ENCODE data around the gene PDCD11.

Gene PDCD11

GRCh38 chr10:103350175-103350516 lies 46.3 kb upstream of the PDCD11 start (continued):
- TF ChIP-seq, protein P1, sequence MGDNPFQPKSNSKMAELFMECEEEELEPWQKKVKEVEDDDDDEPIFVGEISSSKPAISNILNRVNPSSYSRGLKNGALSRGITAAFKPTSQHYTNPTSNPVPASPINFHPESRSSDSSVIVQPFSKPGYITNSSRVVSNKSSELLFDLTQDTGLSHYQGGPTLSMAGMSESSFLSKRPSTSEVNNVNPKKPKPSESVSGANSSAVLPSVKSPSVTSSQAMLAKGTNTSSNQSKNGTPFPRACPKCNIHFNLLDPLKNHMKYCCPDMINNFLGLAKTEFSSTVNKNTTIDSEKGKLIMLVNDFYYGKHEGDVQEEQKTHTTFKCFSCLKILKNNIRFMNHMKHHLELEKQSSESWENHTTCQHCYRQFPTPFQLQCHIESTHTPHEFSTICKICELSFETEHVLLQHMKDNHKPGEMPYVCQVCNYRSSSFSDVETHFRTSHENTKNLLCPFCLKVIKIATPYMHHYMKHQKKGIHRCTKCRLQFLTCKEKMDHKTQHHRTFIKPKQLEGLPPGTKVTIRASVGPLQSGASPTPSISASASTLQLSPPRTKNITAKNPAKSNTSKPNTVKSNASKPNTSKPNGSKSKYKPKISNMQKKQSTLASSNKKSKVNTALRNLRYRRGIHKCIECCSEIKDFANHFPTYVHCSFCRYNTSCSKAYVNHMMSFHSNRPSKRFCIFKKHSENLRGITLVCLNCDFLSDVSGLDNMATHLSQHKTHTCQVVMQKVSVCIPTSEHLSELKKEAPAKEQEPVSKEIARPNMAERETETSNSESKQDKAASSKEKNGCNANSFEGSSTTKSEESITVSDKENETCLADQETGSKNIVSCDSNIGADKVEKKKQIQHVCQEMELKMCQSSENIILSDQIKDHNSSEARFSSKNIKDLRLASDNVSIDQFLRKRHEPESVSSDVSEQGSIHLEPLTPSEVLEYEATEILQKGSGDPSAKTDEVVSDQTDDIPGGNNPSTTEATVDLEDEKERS (tag by site-specific recombination; IDR thresholded peaks at IDR 0.05) = peak; percentile 92
- TF ChIP-seq ZNF629 (tag by site-specific recombination; IDR thresholded peaks at IDR 0.05) (peak; percentile 22; the same call in 1 of the 2 replicates), ZNF221 (tag by site-specific recombination; IDR thresholded peaks at IDR 0.05; ENCODE audit: borderline replicate concordance) (no peak), ZNF394 (tag by site-specific recombination; IDR thresholded peaks at IDR 0.05; ENCODE audit: borderline replicate concordance) (peak; percentile 89), ZNF350 (tag by site-specific recombination; IDR thresholded peaks at IDR 0.05) (no peak), SCRT1 (tag by site-specific recombination; IDR thresholded peaks at IDR 0.05; ENCODE audit: borderline replicate concordance) (no peak), ZNF184 (tag by site-specific recombination; IDR thresholded peaks at IDR 0.05) (no peak), RBAK (tag by site-specific recombination; IDR thresholded peaks at IDR 0.05) (no peak), ZXDB (tag by site-specific recombination; IDR thresholded peaks at IDR 0.05) (peak; percentile 58; the same call in 1 of the 2 replicates), ZNF311 (tag by site-specific recombination; IDR thresholded peaks at IDR 0.05; ENCODE audit: borderline replicate concordance) (no peak), ZNF335 (tag by site-specific recombination; conservative IDR thresholded peaks at IDR 0.05) (peak; percentile 68), ZNF324 (tag by site-specific recombination; IDR thresholded peaks at IDR 0.05) (no peak), ZNF707 (tag by site-specific recombination; IDR thresholded peaks at IDR 0.05) (no peak)
- TF ChIP-seq, protein P2, sequence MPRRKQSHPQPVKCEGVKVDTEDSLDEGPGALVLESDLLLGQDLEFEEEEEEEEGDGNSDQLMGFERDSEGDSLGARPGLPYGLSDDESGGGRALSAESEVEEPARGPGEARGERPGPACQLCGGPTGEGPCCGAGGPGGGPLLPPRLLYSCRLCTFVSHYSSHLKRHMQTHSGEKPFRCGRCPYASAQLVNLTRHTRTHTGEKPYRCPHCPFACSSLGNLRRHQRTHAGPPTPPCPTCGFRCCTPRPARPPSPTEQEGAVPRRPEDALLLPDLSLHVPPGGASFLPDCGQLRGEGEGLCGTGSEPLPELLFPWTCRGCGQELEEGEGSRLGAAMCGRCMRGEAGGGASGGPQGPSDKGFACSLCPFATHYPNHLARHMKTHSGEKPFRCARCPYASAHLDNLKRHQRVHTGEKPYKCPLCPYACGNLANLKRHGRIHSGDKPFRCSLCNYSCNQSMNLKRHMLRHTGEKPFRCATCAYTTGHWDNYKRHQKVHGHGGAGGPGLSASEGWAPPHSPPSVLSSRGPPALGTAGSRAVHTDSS (tag by site-specific recombination; IDR thresholded peaks at IDR 0.05) = no peak
- TF ChIP-seq, protein P3, sequence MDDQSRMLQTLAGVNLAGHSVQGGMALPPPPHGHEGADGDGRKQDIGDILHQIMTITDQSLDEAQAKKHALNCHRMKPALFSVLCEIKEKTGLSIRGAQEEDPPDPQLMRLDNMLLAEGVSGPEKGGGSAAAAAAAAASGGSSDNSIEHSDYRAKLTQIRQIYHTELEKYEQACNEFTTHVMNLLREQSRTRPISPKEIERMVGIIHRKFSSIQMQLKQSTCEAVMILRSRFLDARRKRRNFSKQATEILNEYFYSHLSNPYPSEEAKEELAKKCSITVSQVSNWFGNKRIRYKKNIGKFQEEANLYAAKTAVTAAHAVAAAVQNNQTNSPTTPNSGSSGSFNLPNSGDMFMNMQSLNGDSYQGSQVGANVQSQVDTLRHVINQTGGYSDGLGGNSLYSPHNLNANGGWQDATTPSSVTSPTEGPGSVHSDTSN (CRISPR knock-in tag; IDR thresholded peaks at IDR 0.05) = no peak
- TF ChIP-seq, protein P4, sequence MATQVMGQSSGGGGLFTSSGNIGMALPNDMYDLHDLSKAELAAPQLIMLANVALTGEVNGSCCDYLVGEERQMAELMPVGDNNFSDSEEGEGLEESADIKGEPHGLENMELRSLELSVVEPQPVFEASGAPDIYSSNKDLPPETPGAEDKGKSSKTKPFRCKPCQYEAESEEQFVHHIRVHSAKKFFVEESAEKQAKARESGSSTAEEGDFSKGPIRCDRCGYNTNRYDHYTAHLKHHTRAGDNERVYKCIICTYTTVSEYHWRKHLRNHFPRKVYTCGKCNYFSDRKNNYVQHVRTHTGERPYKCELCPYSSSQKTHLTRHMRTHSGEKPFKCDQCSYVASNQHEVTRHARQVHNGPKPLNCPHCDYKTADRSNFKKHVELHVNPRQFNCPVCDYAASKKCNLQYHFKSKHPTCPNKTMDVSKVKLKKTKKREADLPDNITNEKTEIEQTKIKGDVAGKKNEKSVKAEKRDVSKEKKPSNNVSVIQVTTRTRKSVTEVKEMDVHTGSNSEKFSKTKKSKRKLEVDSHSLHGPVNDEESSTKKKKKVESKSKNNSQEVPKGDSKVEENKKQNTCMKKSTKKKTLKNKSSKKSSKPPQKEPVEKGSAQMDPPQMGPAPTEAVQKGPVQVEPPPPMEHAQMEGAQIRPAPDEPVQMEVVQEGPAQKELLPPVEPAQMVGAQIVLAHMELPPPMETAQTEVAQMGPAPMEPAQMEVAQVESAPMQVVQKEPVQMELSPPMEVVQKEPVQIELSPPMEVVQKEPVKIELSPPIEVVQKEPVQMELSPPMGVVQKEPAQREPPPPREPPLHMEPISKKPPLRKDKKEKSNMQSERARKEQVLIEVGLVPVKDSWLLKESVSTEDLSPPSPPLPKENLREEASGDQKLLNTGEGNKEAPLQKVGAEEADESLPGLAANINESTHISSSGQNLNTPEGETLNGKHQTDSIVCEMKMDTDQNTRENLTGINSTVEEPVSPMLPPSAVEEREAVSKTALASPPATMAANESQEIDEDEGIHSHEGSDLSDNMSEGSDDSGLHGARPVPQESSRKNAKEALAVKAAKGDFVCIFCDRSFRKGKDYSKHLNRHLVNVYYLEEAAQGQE (tag by site-specific recombination; IDR thresholded peaks at IDR 0.05) = no peak

- CTCF ChIA-PET = interaction anchor here (0.5 to 1.5 kb wide), 3 partner anchors 17 to 135 kb away, joined by 3 to 5 read pairs (median 5); no protein-coding TSS in a partner anchor
- H3K4me3 ChIP-seq (ENCODE audit: low read depth, low read length) = peak within 1 kb of the TSS; percentile 70
- POLR2A ChIA-PET = interaction anchor here (0.6 to 2.3 kb wide), 9 partner anchors 9 to 306 kb away, joined by 3 to 21 read pairs (median 4); partner anchors contain the start of genes ATP5MK, PDCD11 and TAF5
- H3K9me3 ChIP-seq (ENCODE audit: control insufficient read depth, insufficient read depth, low read depth, low read length) = no peaks in the 10 kb centered on the region
- peaks cover 30 to 34% of the 10 kb centered on the region in 2 experiments for H3K36me3 ChIP-seq (ENCODE audit: control insufficient read depth in 2 of 2, insufficient read depth in 1 of 2, low read length in 2 of 2)
- H3K4me1 ChIP-seq (ENCODE audit: control insufficient read depth, insufficient read depth, low read length) = no peaks in the 10 kb centered on the region
- peak within 1 kb of the TSS; percentile 90 for H3K27ac ChIP-seq (ENCODE audit: extremely low read depth, low read depth, low read length)
- TF ChIP-seq GLI4 (tag by site-specific recombination; IDR thresholded peaks at IDR 0.05) (0 out of 2 replicates have a peak, but pooled peaks have one; percentile 49), ZNF510 (tag by site-specific recombination; IDR thresholded peaks at IDR 0.05; ENCODE audit: insufficient replicate concordance) (no peak), MEIS1 (CRISPR knock-in tag; IDR thresholded peaks at IDR 0.05; ENCODE audit: borderline replicate concordance) (no peak), PATZ1 (tag by site-specific recombination; IDR thresholded peaks at IDR 0.05) (peak; percentile 78), GLIS2 (tag by site-specific recombination; IDR thresholded peaks at IDR 0.05) (peak; percentile 95), ZNF449 (tag by site-specific recombination; IDR thresholded peaks at IDR 0.05) (peak; percentile 28), ZFP3 (tag by site-specific recombination; IDR thresholded peaks at IDR 0.05; ENCODE audit: low read depth) (no peak)
Measured at GRCh38 chr10:103350517-103351260, 45.7 kb upstream of the PDCD11 start, which contains the start of gene PCGF6. TSS of gene PCGF6 (minus strand) at chr10:103351140. CDS start at chr10:103351066, 74 bp downstream.
